ENCODE data around the gene FMO3.

- TF ChIP-seq CTCF (conservative IDR thresholded peaks at IDR 0.05; ENCODE audit: low read depth, low read length) (no peak), EZH2 (IDR thresholded peaks at IDR 0.05; ENCODE audit: borderline replicate concordance, low read depth, low read length, poor library complexity, severe bottlenecking) (no peak)
These were observed 70.1 kb downstream of the FMO3 start for GRCh38 chr1:171160639-171161354.

Measured in A673 (cell line).